Osteocyte (in vitro differentiated cells): Measurements from ENCODE around the gene ACAP3. TPM values are rescaled to one million over a fixed set of nuclear protein-coding genes. Genes with fewer than 3 reads are reported as not detected.

Experiments
- DNase-seq: peaks from one replicate; pipeline ENCODE4 v3.0.0; 2021; ENCODE audit warnings: mixed read lengths; ENCODE audit not compliant: unreplicated experiment; ENCODE audit errors: extremely low spot score
- H3K27ac Mint-ChIP-seq: one replicate; pipeline ENCODE4 v1.8.0; 2021; ENCODE audit warnings: mild to moderate bottlenecking, mixed read lengths; ENCODE audit not compliant: unreplicated experiment
- H3K27me3 Mint-ChIP-seq: one replicate; pipeline ENCODE4 v1.8.0; 2021; ENCODE audit warnings: mixed read lengths; ENCODE audit not compliant: unreplicated experiment
- H3K36me3 Mint-ChIP-seq: one replicate; pipeline ENCODE4 v1.8.0; 2021; ENCODE audit warnings: mixed read lengths; ENCODE audit not compliant: unreplicated experiment
- H3K4me1 Mint-ChIP-seq: one replicate; pipeline ENCODE4 v1.8.0; 2021; ENCODE audit warnings: mixed read lengths; ENCODE audit not compliant: unreplicated experiment
- H3K4me3 Mint-ChIP-seq: one replicate; pipeline ENCODE4 v1.8.0; 2021; ENCODE audit warnings: mild to moderate bottlenecking, moderate library complexity, mixed read lengths; ENCODE audit not compliant: unreplicated experiment
- H3K9me3 Mint-ChIP-seq: one replicate; pipeline ENCODE4 v1.8.0; 2021; ENCODE audit warnings: mixed read lengths; ENCODE audit not compliant: unreplicated experiment
- CTCF ChIP-seq: fragments of 200-600 bp; sonication (generic); IDR thresholded peaks from 2 replicates; pipeline ENCODE4 v1.5.0; 2021; ENCODE audit warnings: antibody characterized with exemption, mild to moderate bottlenecking, moderate library complexity
- total RNA-seq: library from RNA; stranded (reverse); gene quantifications from 2 replicates; pipeline ENCODE4 v1.2.1, GENCODE V29; 2021

ACAP3 gene
- total RNA-seq, 1 donor from 2014 or later, result 73.8 TPM

GRCh38 chr1:1312450-1313314 is 5.0 kb upstream of the ACAP3 start:
- Mint-ChIP-seq H3K9me3 (no peaks in the 10 kb centered on the region), H3K27ac (no peak overlapping the region), H3K4me1 (peaks cover 7% of the 10 kb centered on the region), H3K4me3 (no peak overlapping the region), H3K36me3 (peaks cover 13% of the 10 kb centered on the region), H3K27me3 (no peaks in the 10 kb centered on the region)
- no peak for TF ChIP-seq CTCF
- no peak for DNase-seq

- TF ChIP-seq CTCF, result no peak
- no peaks in the 10 kb centered on the region for H3K27me3 Mint-ChIP-seq
- H3K4me3 Mint-ChIP-seq, result no peak overlapping the region
- no peak overlapping the region for H3K27ac Mint-ChIP-seq
- H3K9me3 Mint-ChIP-seq, result no peaks in the 10 kb centered on the region
- H3K36me3 Mint-ChIP-seq, result peaks cover 13% of the 10 kb centered on the region
- DNase-seq, result no peak
- peaks cover 9% of the 10 kb centered on the region for H3K4me1 Mint-ChIP-seq
Measured at GRCh38 chr1:1311107-1312104, 3.7 kb upstream of the ACAP3 start.

- Mint-ChIP-seq H3K4me3 (no peak overlapping the region), H3K27me3 (no peaks in the 10 kb centered on the region), H3K36me3 (peaks cover 9% of the 10 kb centered on the region), H3K4me1 (peaks cover 17% of the 10 kb centered on the region), H3K27ac (no peak overlapping the region), H3K9me3 (no peaks in the 10 kb centered on the region)
- TF ChIP-seq CTCF, result no peak
- DNase-seq, result no peak
Measured at GRCh38 chr1:1310476-1311053, 2.8 kb upstream of the ACAP3 start.

- peak overlapping the region; percentile 71 for H3K4me3 Mint-ChIP-seq
- no peaks in the 10 kb centered on the region for H3K9me3 Mint-ChIP-seq
- H3K4me1 Mint-ChIP-seq, result peaks cover 21% of the 10 kb centered on the region
- no peak overlapping the region for H3K27ac Mint-ChIP-seq
- no peak for TF ChIP-seq CTCF
- no peak for DNase-seq
- peaks cover 9% of the 10 kb centered on the region for H3K36me3 Mint-ChIP-seq
- H3K27me3 Mint-ChIP-seq, result no peaks in the 10 kb centered on the region
Measured at GRCh38 chr1:1310109-1310385, 2.3 kb upstream of the ACAP3 start.
